H1 (cell line): Measurements from ENCODE around the gene ZNF488. TPM values are rescaled to one million over a fixed set of nuclear protein-coding genes. Genes with fewer than 3 reads are reported as not detected.

Source experiments
- CTCF ChIP-seq, 3 experiments: IDR thresholded peaks; 1 replicate in 2 of 3; 2 replicates in 1 of 3; pipeline versions ENCODE4 v1.5.1 to v1.6.1; 2011; ENCODE audit warnings: low read length in 3 of 3, mild to moderate bottlenecking in 3 of 3, inconsistent platforms in 2 of 3, low read depth in 1 of 3, moderate library complexity in 1 of 3; ENCODE audit not compliant: insufficient read depth in 1 of 3; ENCODE audit errors: control extremely low read depth in 1 of 3
- GTF2F1 ChIP-seq: IDR thresholded peaks from 2 replicates; pipeline ENCODE4 v1.6.1; 2012; ENCODE audit warnings: low read depth, low read length, improper control_type of control experiment, borderline replicate concordance
- KDM1A ChIP-seq: fragments of 200-600, 300-600 bp; sonication (generic); IDR thresholded peaks from 2 replicates; pipeline ENCODE4 v1.7.1; 2016; ENCODE audit warnings: mild to moderate bottlenecking, low read length, borderline replicate concordance
- RBBP5 ChIP-seq: IDR thresholded peaks from 2 replicates; pipeline ENCODE4 v1.7.1; 2012; ENCODE audit warnings: low read depth, mild to moderate bottlenecking, inconsistent platforms, low read length, moderate library complexity, borderline replicate concordance
- SRF ChIP-seq: IDR thresholded peaks from 2 replicates; pipeline ENCODE4 v1.6.1; 2011; ENCODE audit warnings: mild to moderate bottlenecking, low read depth, low read length, moderate library complexity
- SUZ12 ChIP-seq: fragments of 200-600 bp; sonication (generic); IDR thresholded peaks from 2 replicates; pipeline ENCODE4 v1.6.1; 2012; ENCODE audit warnings: mild to moderate bottlenecking, inconsistent platforms, low read length, moderate library complexity, mixed read lengths
- YY1 ChIP-seq: IDR thresholded peaks from 2 replicates; pipeline ENCODE4 v1.6.1; 2011; ENCODE audit warnings: low read depth, mild to moderate bottlenecking, low read length
- polyA plus RNA-seq, 7 experiments: library from polyadenylated mRNA; depleted of rRNA in 3 of 7; stranded (reverse) in 5 of 7; unstranded in 2 of 7; fragments of >200 nt in 5 of 7; fragments of 200-250 nt in 2 of 7; gene quantifications; 1 replicate in 5 of 7; 2 replicates in 1 of 7; 4 replicates in 1 of 7; pipeline versions ENCODE4 v1.2.1 to v1.2.3, GENCODE V29; 2011 to 2013; ENCODE audit warnings: missing spikeins in 2 of 7, mixed read lengths in 2 of 7
- total RNA-seq: library from RNA; stranded (reverse); fragmentation: NEBNext Ultra II Directional; extraction: Animal tissue kit (Norgen Biotek cat#: 25700); gene quantifications from 2 replicates; pipeline ENCODE4 v1.2.1, GENCODE V29; 2021
- TF ChIP-seq, protein P1 (sequence below): fragments of 300-600 bp; sonication (generic); IDR thresholded peaks from 2 replicates; pipeline ENCODE4 v1.7.1; 2012; ENCODE audit warnings: low read length, moderate library complexity, mild to moderate bottlenecking, inconsistent platforms; ENCODE audit not compliant: insufficient replicate concordance

The ZNF488 gene
- total and polyA plus RNA-seq, 2 of the 8 experiments (the other 6 are each of a cell fraction or from before 2014, with no cell fraction given): 7.9 to 11.4 TPM

DNA sequence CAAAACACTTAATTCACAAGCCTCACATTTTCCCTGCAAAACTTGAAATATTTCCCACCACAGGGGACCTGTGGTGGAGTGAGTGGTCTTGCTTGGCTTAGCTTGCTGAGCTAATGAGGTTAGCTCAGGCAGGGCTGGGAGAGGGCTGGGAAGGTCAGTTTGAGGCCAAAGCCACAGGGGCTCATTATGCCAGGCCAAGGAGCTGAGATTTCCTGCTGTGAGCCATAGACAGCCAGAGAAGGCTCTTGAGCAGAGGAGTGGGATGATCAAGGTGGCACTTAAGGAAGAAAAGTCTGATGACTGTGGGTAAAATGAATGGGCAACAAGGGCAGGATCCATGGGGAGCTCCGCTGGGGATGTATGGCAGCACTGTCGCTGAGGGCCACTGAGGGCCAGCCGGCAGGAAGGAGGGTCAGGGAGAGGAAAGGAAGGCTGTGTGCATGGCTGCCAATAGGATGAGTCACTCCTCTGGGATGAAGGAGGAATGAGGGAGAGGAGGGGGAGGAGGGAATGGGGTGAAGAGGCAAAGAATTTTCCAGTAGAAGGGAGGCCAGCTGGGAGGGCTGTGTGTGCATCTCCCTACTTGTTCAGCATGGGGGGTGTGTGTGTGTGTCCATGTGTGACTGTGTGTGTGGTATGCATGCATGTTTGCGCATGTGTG is 18.7 kb upstream of the ZNF488 start (continued):
- TF ChIP-seq, protein P1, sequence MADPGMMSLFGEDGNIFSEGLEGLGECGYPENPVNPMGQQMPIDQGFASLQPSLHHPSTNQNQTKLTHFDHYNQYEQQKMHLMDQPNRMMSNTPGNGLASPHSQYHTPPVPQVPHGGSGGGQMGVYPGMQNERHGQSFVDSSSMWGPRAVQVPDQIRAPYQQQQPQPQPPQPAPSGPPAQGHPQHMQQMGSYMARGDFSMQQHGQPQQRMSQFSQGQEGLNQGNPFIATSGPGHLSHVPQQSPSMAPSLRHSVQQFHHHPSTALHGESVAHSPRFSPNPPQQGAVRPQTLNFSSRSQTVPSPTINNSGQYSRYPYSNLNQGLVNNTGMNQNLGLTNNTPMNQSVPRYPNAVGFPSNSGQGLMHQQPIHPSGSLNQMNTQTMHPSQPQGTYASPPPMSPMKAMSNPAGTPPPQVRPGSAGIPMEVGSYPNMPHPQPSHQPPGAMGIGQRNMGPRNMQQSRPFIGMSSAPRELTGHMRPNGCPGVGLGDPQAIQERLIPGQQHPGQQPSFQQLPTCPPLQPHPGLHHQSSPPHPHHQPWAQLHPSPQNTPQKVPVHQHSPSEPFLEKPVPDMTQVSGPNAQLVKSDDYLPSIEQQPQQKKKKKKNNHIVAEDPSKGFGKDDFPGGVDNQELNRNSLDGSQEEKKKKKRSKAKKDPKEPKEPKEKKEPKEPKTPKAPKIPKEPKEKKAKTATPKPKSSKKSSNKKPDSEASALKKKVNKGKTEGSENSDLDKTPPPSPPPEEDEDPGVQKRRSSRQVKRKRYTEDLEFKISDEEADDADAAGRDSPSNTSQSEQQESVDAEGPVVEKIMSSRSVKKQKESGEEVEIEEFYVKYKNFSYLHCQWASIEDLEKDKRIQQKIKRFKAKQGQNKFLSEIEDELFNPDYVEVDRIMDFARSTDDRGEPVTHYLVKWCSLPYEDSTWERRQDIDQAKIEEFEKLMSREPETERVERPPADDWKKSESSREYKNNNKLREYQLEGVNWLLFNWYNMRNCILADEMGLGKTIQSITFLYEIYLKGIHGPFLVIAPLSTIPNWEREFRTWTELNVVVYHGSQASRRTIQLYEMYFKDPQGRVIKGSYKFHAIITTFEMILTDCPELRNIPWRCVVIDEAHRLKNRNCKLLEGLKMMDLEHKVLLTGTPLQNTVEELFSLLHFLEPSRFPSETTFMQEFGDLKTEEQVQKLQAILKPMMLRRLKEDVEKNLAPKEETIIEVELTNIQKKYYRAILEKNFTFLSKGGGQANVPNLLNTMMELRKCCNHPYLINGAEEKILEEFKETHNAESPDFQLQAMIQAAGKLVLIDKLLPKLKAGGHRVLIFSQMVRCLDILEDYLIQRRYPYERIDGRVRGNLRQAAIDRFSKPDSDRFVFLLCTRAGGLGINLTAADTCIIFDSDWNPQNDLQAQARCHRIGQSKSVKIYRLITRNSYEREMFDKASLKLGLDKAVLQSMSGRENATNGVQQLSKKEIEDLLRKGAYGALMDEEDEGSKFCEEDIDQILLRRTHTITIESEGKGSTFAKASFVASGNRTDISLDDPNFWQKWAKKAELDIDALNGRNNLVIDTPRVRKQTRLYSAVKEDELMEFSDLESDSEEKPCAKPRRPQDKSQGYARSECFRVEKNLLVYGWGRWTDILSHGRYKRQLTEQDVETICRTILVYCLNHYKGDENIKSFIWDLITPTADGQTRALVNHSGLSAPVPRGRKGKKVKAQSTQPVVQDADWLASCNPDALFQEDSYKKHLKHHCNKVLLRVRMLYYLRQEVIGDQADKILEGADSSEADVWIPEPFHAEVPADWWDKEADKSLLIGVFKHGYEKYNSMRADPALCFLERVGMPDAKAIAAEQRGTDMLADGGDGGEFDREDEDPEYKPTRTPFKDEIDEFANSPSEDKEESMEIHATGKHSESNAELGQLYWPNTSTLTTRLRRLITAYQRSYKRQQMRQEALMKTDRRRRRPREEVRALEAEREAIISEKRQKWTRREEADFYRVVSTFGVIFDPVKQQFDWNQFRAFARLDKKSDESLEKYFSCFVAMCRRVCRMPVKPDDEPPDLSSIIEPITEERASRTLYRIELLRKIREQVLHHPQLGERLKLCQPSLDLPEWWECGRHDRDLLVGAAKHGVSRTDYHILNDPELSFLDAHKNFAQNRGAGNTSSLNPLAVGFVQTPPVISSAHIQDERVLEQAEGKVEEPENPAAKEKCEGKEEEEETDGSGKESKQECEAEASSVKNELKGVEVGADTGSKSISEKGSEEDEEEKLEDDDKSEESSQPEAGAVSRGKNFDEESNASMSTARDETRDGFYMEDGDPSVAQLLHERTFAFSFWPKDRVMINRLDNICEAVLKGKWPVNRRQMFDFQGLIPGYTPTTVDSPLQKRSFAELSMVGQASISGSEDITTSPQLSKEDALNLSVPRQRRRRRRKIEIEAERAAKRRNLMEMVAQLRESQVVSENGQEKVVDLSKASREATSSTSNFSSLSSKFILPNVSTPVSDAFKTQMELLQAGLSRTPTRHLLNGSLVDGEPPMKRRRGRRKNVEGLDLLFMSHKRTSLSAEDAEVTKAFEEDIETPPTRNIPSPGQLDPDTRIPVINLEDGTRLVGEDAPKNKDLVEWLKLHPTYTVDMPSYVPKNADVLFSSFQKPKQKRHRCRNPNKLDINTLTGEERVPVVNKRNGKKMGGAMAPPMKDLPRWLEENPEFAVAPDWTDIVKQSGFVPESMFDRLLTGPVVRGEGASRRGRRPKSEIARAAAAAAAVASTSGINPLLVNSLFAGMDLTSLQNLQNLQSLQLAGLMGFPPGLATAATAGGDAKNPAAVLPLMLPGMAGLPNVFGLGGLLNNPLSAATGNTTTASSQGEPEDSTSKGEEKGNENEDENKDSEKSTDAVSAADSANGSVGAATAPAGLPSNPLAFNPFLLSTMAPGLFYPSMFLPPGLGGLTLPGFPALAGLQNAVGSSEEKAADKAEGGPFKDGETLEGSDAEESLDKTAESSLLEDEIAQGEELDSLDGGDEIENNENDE: no peak
- TF ChIP-seq SUZ12: no peak
- no peak for TF ChIP-seq SRF
- TF ChIP-seq YY1: 0 out of 2 replicates have a peak, but pooled peaks have one; percentile 31
- TF ChIP-seq CTCF (IDR thresholded peaks at IDR 0.05; ENCODE audit: control extremely low read depth in 1 of 3, insufficient read depth in 1 of 3, low read depth in 1 of 3, low read length in 3 of 3): no peak
- peak; percentile 75; the same call in 1 of the 2 replicates for TF ChIP-seq KDM1A
- no peak for TF ChIP-seq GTF2F1
- peak; percentile 42; the same call in 1 of the 2 replicates for TF ChIP-seq RBBP5
